ENCODE data around the gene NRK.
"Not testable (repeated sequence)": the region's sequence is repeated elsewhere in the genome, so short reads cannot be mapped to it uniquely, and the experiment has no call there.

NRK gene

GRCh38 chrX:105823092-105823455 lies 735 bp downstream of the NRK start:
- FAIRE-seq (no peak), DNase-seq (ENCODE audit: insufficient read length) (no peak)
- TF ChIP-seq POLR2A (IDR thresholded peaks at IDR 0.05; ENCODE audit: low read depth, low read length) (no peak), TAF1 (IDR thresholded peaks at IDR 0.05; ENCODE audit: borderline replicate concordance, low read depth, low read length) (no peak), POLR2AphosphoS5 (IDR thresholded peaks at IDR 0.05; ENCODE audit: low read depth, low read length) (no peak)

- TF ChIP-seq POLR2AphosphoS5 (IDR thresholded peaks at IDR 0.05; ENCODE audit: low read depth, low read length), result no peak
- TF ChIP-seq TAF1 (IDR thresholded peaks at IDR 0.05; ENCODE audit: borderline replicate concordance, low read depth, low read length), result no peak
- TF ChIP-seq POLR2A (IDR thresholded peaks at IDR 0.05; ENCODE audit: low read depth, low read length), result no peak
- FAIRE-seq, result no peak
Measured at GRCh38 chrX:105829011-105829410, 6.7 kb downstream of the NRK start.

GRCh38 chrX:105837232-105837631 lies 14.9 kb downstream of the NRK start:
- no peak for DNase-seq (ENCODE audit: insufficient read length)
- no peak for TF ChIP-seq POLR2A (IDR thresholded peaks at IDR 0.05; ENCODE audit: low read depth, low read length)
- TF ChIP-seq TAF1 (IDR thresholded peaks at IDR 0.05; ENCODE audit: borderline replicate concordance, low read depth, low read length), result no peak
- no peak for TF ChIP-seq POLR2AphosphoS5 (IDR thresholded peaks at IDR 0.05; ENCODE audit: low read depth, low read length)
- no peak for FAIRE-seq

More at GRCh38 chrX:105829011-105829410, 6.7 kb downstream of the NRK start:
- DNase-seq (ENCODE audit: insufficient read length), result no peak

GRCh38 chrX:105845631-105846030 lies 23.3 kb downstream of the NRK start:
- TF ChIP-seq POLR2AphosphoS5 (IDR thresholded peaks at IDR 0.05; ENCODE audit: low read depth, low read length) (no peak), TAF1 (IDR thresholded peaks at IDR 0.05; ENCODE audit: borderline replicate concordance, low read depth, low read length) (no peak), POLR2A (IDR thresholded peaks at IDR 0.05; ENCODE audit: low read depth, low read length) (no peak)
- DNase-seq (ENCODE audit: insufficient read length), result no peak
- FAIRE-seq, result no peak

GRCh38 chrX:105850100-105850499 lies 27.8 kb downstream of the NRK start:
- DNase-seq (ENCODE audit: insufficient read length); FAIRE-seq: not testable (repeated sequence)

- FAIRE-seq, result no peak
- no peak for TF ChIP-seq POLR2A (IDR thresholded peaks at IDR 0.05; ENCODE audit: low read depth, low read length)
- no peak for TF ChIP-seq TAF1 (IDR thresholded peaks at IDR 0.05; ENCODE audit: borderline replicate concordance, low read depth, low read length)
- no peak for TF ChIP-seq POLR2AphosphoS5 (IDR thresholded peaks at IDR 0.05; ENCODE audit: low read depth, low read length)
- DNase-seq (ENCODE audit: insufficient read length), result no peak
Measured at GRCh38 chrX:105865709-105866108, 43.4 kb downstream of the NRK start.

GRCh38 chrX:105869701-105870100 lies 47.4 kb downstream of the NRK start:
- DNase-seq (ENCODE audit: insufficient read length), result no peak
- FAIRE-seq, result no peak
- TF ChIP-seq POLR2AphosphoS5 (IDR thresholded peaks at IDR 0.05; ENCODE audit: low read depth, low read length) (no peak), TAF1 (IDR thresholded peaks at IDR 0.05; ENCODE audit: borderline replicate concordance, low read depth, low read length) (no peak)

GRCh38 chrX:105870445-105870844 lies 48.1 kb downstream of the NRK start:
- DNase-seq (ENCODE audit: insufficient read length) (no peak), FAIRE-seq (no peak)
- TF ChIP-seq POLR2A (IDR thresholded peaks at IDR 0.05; ENCODE audit: low read depth, low read length) (no peak), TAF1 (IDR thresholded peaks at IDR 0.05; ENCODE audit: borderline replicate concordance, low read depth, low read length) (no peak), POLR2AphosphoS5 (IDR thresholded peaks at IDR 0.05; ENCODE audit: low read depth, low read length) (no peak)

- no peak for TF ChIP-seq POLR2A (IDR thresholded peaks at IDR 0.05; ENCODE audit: low read depth, low read length)
- TF ChIP-seq TAF1 (IDR thresholded peaks at IDR 0.05; ENCODE audit: borderline replicate concordance, low read depth, low read length), result no peak
- TF ChIP-seq POLR2AphosphoS5 (IDR thresholded peaks at IDR 0.05; ENCODE audit: low read depth, low read length), result no peak
- FAIRE-seq (no peak), DNase-seq (ENCODE audit: insufficient read length) (no peak)
Measured at GRCh38 chrX:105872941-105873340, 50.6 kb downstream of the NRK start.

GRCh38 chrX:105874790-105875189 lies 52.5 kb downstream of the NRK start:
- TF ChIP-seq TAF1 (IDR thresholded peaks at IDR 0.05; ENCODE audit: borderline replicate concordance, low read depth, low read length), result no peak
- TF ChIP-seq POLR2AphosphoS5 (IDR thresholded peaks at IDR 0.05; ENCODE audit: low read depth, low read length), result no peak
- TF ChIP-seq POLR2A (IDR thresholded peaks at IDR 0.05; ENCODE audit: low read depth, low read length), result no peak
- FAIRE-seq (no peak), DNase-seq (ENCODE audit: insufficient read length) (no peak)

- no peak for TF ChIP-seq POLR2A (IDR thresholded peaks at IDR 0.05; ENCODE audit: low read depth, low read length)
- TF ChIP-seq TAF1 (IDR thresholded peaks at IDR 0.05; ENCODE audit: borderline replicate concordance, low read depth, low read length), result no peak
- DNase-seq (ENCODE audit: insufficient read length), result no peak
- peak; percentile 79 for FAIRE-seq
Measured at GRCh38 chrX:105876658-105877057, 54.3 kb downstream of the NRK start.

GRCh38 chrX:105880491-105880890 lies 58.2 kb downstream of the NRK start:
- DNase-seq (ENCODE audit: insufficient read length), result no peak
- no peak for FAIRE-seq
- no peak for TF ChIP-seq POLR2AphosphoS5 (IDR thresholded peaks at IDR 0.05; ENCODE audit: low read depth, low read length)
- no peak for TF ChIP-seq TAF1 (IDR thresholded peaks at IDR 0.05; ENCODE audit: borderline replicate concordance, low read depth, low read length)
- TF ChIP-seq POLR2A (IDR thresholded peaks at IDR 0.05; ENCODE audit: low read depth, low read length), result no peak

- TF ChIP-seq POLR2AphosphoS5 (IDR thresholded peaks at IDR 0.05; ENCODE audit: low read depth, low read length) (no peak), TAF1 (IDR thresholded peaks at IDR 0.05; ENCODE audit: borderline replicate concordance, low read depth, low read length) (no peak), POLR2A (IDR thresholded peaks at IDR 0.05; ENCODE audit: low read depth, low read length) (no peak)
- DNase-seq (ENCODE audit: insufficient read length) (no peak), FAIRE-seq (no peak)
Measured at GRCh38 chrX:105882581-105883275, 60.4 kb downstream of the NRK start.

Data from GM12892 (cell line).